Activated naive CD8-positive, alpha-beta T cell treated with anti-CD3 and anti-CD28 coated beads, Interleukin-2, amount 10 ng/mL, durations not matched to agents 7 days and 5 days (primary cell): ENCODE data around the gene KMT2B. TPM values are rescaled to one million over a fixed set of nuclear protein-coding genes. Genes with fewer than 3 reads are reported as not detected.

Experiments
- ATAC-seq: fragments of 150-1000 bp; cut with Tn5 transposase; one replicate; pipeline ENCODE4 v1.10.0; 2021; ENCODE audit warnings: low read depth, moderate library complexity
- POLR2A ChIA-PET: fragments of 350-600 bp; sonication (Branson Sonifier 250); formaldehyde crosslinking; loops from one replicate; lab custom pipeline; 2021; ENCODE audit warnings: antibody characterized with exemption; lab: Charles Lee
- DNase-seq: peaks from one replicate; pipeline ENCODE4 v3.0.0; 2021
- H3K27ac Mint-ChIP-seq: one replicate; pipeline ENCODE4 v1.8.0; 2022; ENCODE audit warnings: mild to moderate bottlenecking, mixed read lengths
- H3K27me3 Mint-ChIP-seq: one replicate; pipeline ENCODE4 v1.8.0; 2022; ENCODE audit warnings: mild to moderate bottlenecking, moderate library complexity, mixed read lengths
- H3K36me3 Mint-ChIP-seq: one replicate; pipeline ENCODE4 v1.8.0; 2021; ENCODE audit warnings: mild to moderate bottlenecking, mixed read lengths
- H3K4me1 Mint-ChIP-seq: one replicate; pipeline ENCODE4 v1.8.0; 2021; ENCODE audit warnings: mixed read lengths
- H3K4me3 Mint-ChIP-seq: one replicate; pipeline ENCODE4 v1.8.0; 2022; ENCODE audit warnings: mild to moderate bottlenecking, moderate library complexity, mixed read lengths
- H3K9me3 Mint-ChIP-seq: one replicate; pipeline ENCODE4 v1.8.0; 2021; ENCODE audit warnings: mixed read lengths
- total RNA-seq, 2 experiments: library from RNA; stranded (reverse); gene quantifications; one replicate each; pipeline ENCODE4 v1.2.3, GENCODE V29; 2021

The KMT2B gene
- total RNA-seq, 2 experiments from 2014 or later, result 74.6 to 75.9 TPM

GRCh38 chr19:35753634-35754369 lies 36.0 kb downstream of the KMT2B start:
- DNase-seq (no peak), ATAC-seq (no peak)
- POLR2A ChIA-PET, result no interaction called here
- peaks cover 23% of the 10 kb centered on the region for H3K4me1 Mint-ChIP-seq
- no peak overlapping the region for H3K4me3 Mint-ChIP-seq
- H3K27ac Mint-ChIP-seq, result no peak overlapping the region
- peaks cover 10% of the 10 kb centered on the region for H3K36me3 Mint-ChIP-seq
- no peaks in the 10 kb centered on the region for H3K9me3 Mint-ChIP-seq
- peaks cover 3% of the 10 kb centered on the region for H3K27me3 Mint-ChIP-seq

GRCh38 chr19:35754370-35755130 lies 36.7 kb downstream of the KMT2B start:
- Mint-ChIP-seq H3K36me3 (peaks cover 15% of the 10 kb centered on the region), H3K4me3 (no peak overlapping the region), H3K4me1 (peaks cover 24% of the 10 kb centered on the region), H3K27ac (no peak overlapping the region), H3K9me3 (no peaks in the 10 kb centered on the region), H3K27me3 (peaks cover 3% of the 10 kb centered on the region)
- POLR2A ChIA-PET, result no interaction called here
- DNase-seq (no peak), ATAC-seq (no peak)

GRCh38 chr19:35755131-35755549 lies 37.3 kb downstream of the KMT2B start:
- peaks cover 3% of the 10 kb centered on the region for H3K27me3 Mint-ChIP-seq
- H3K9me3 Mint-ChIP-seq, result no peaks in the 10 kb centered on the region
- H3K4me3 Mint-ChIP-seq, result peak overlapping the region; percentile 32
- H3K27ac Mint-ChIP-seq, result no peak overlapping the region
- H3K4me1 Mint-ChIP-seq, result peaks cover 23% of the 10 kb centered on the region
- no peak for ATAC-seq
- no peak for DNase-seq
- H3K36me3 Mint-ChIP-seq, result peaks cover 18% of the 10 kb centered on the region
- POLR2A ChIA-PET, result interaction anchor here (2.4 to 2.7 kb wide), 3 partner anchors 10 to 42 kb away, joined by 9 to 17 read pairs (median 14); partner anchors contain the start of genes IGFLR1, PSENEN and U2AF1L4

- no peak for ATAC-seq
- Mint-ChIP-seq H3K27ac (peak overlapping the region; percentile 21), H3K36me3 (peaks cover 19% of the 10 kb centered on the region), H3K9me3 (no peaks in the 10 kb centered on the region), H3K4me1 (peaks cover 20% of the 10 kb centered on the region), H3K4me3 (peak overlapping the region; percentile 58), H3K27me3 (peaks cover 3% of the 10 kb centered on the region)
- POLR2A ChIA-PET, result interaction anchor here (1.9 to 2.7 kb wide), 4 partner anchors 11 to 43 kb away, joined by 7 to 17 read pairs (median 12); partner anchors contain the start of genes IGFLR1, PSENEN and U2AF1L4
- DNase-seq, result peak; percentile 70
Observed at GRCh38 chr19:35755550-35756376, 38.0 kb downstream of the KMT2B start.

GRCh38 chr19:35756377-35757230 lies 38.8 kb downstream of the KMT2B start, which contains the start of gene HSPB6:
Gene HSPB6 (minus strand): TSS chr19:35757029. CDS start chr19:35757008, 21 bp downstream.
- Mint-ChIP-seq H3K4me3 (peak within 1 kb of the TSS; percentile 90), H3K27ac (peak within 1 kb of the TSS; percentile 93), H3K36me3 (peaks cover 21% of the 10 kb centered on the region), H3K27me3 (peaks cover 3% of the 10 kb centered on the region), H3K4me1 (peaks cover 20% of the 10 kb centered on the region), H3K9me3 (no peaks in the 10 kb centered on the region)
- DNase-seq (no peak), ATAC-seq (no peak)
- POLR2A ChIA-PET, result interaction anchor here (0.9 to 2.9 kb wide), 7 partner anchors 8 to 112 kb away, joined by 3 to 21 read pairs (median 9); partner anchors contain the start of genes IGFLR1, LIN37, PSENEN and U2AF1L4

GRCh38 chr19:35757231-35757748 lies 39.5 kb downstream of the KMT2B start:
- Mint-ChIP-seq H3K27me3 (peaks cover 3% of the 10 kb centered on the region), H3K9me3 (no peaks in the 10 kb centered on the region), H3K4me3 (peak overlapping the region; percentile 90), H3K27ac (peak overlapping the region; percentile 93), H3K4me1 (peaks cover 23% of the 10 kb centered on the region), H3K36me3 (peaks cover 26% of the 10 kb centered on the region)
- ATAC-seq (peak; percentile 5), DNase-seq (peak; percentile 62)
- POLR2A ChIA-PET, result interaction anchor here (0.9 to 2.9 kb wide), 7 partner anchors 9 to 113 kb away, joined by 3 to 21 read pairs (median 9); partner anchors contain the start of genes IGFLR1, LIN37, PSENEN and U2AF1L4

- no peaks in the 10 kb centered on the region for H3K9me3 Mint-ChIP-seq
- peak within 1 kb of the TSS; percentile 93 for H3K27ac Mint-ChIP-seq
- H3K4me3 Mint-ChIP-seq, result peak within 1 kb of the TSS; percentile 90
- peaks cover 3% of the 10 kb centered on the region for H3K27me3 Mint-ChIP-seq
- peaks cover 23% of the 10 kb centered on the region for H3K4me1 Mint-ChIP-seq
- peak; percentile 98 for DNase-seq
- POLR2A ChIA-PET, result interaction anchor here (0.9 to 2.9 kb wide), 7 partner anchors 9 to 114 kb away, joined by 3 to 21 read pairs (median 9); partner anchors contain the start of genes IGFLR1, LIN37, PSENEN and U2AF1L4
- peak; percentile 96 for ATAC-seq
- H3K36me3 Mint-ChIP-seq, result peaks cover 27% of the 10 kb centered on the region
Observed at GRCh38 chr19:35757749-35758608, 40.2 kb downstream of the KMT2B start, which contains the start of gene PROSER3. Gene PROSER3 (plus strand): TSS chr19:35758176. CDS start chr19:35758216, 40 bp downstream.

- peak overlapping the region; percentile 90 for H3K4me3 Mint-ChIP-seq
- POLR2A ChIA-PET, result interaction anchor here (0.9 to 1.9 kb wide), 3 partner anchors 11 to 19 kb away, joined by 4 to 6 read pairs (median 4); partner anchors contain the start of genes LIN37, PSENEN and U2AF1L4
- peaks cover 25% of the 10 kb centered on the region for H3K36me3 Mint-ChIP-seq
- peaks cover 3% of the 10 kb centered on the region for H3K27me3 Mint-ChIP-seq
- ATAC-seq (no peak), DNase-seq (no peak)
- peaks cover 23% of the 10 kb centered on the region for H3K4me1 Mint-ChIP-seq
- no peak overlapping the region for H3K27ac Mint-ChIP-seq
- no peaks in the 10 kb centered on the region for H3K9me3 Mint-ChIP-seq
Observed at GRCh38 chr19:35759697-35760096, 41.9 kb downstream of the KMT2B start.

- no peaks in the 10 kb centered on the region for H3K9me3 Mint-ChIP-seq
- peaks cover 23% of the 10 kb centered on the region for H3K36me3 Mint-ChIP-seq
- POLR2A ChIA-PET, result interaction anchor here (1.9 kb wide), 1 partner anchor 12 kb away, joined by 6 read pairs; the partner anchor contains the start of gene LIN37
- no peaks in the 10 kb centered on the region for H3K27me3 Mint-ChIP-seq
- H3K27ac Mint-ChIP-seq, result no peak overlapping the region
- H3K4me3 Mint-ChIP-seq, result no peak overlapping the region
- DNase-seq (no peak), ATAC-seq (no peak)
- peaks cover 24% of the 10 kb centered on the region for H3K4me1 Mint-ChIP-seq
Observed at GRCh38 chr19:35760711-35761349, 43.0 kb downstream of the KMT2B start.

GRCh38 chr19:35764432-35765315 lies 46.9 kb downstream of the KMT2B start:
- Mint-ChIP-seq H3K36me3 (peaks cover 19% of the 10 kb centered on the region), H3K27me3 (no peaks in the 10 kb centered on the region), H3K4me3 (no peak overlapping the region), H3K4me1 (peaks cover 6% of the 10 kb centered on the region), H3K9me3 (no peaks in the 10 kb centered on the region), H3K27ac (no peak overlapping the region)
- DNase-seq (no peak), ATAC-seq (no peak)
- POLR2A ChIA-PET, result interaction anchor here (0.7 kb wide), 1 partner anchor 21 kb away, joined by 4 read pairs; no protein-coding TSS in a partner anchor
